ENCODE results near the gene CRMP1. TPM values are rescaled to one million over a fixed set of nuclear protein-coding genes. Genes with fewer than 3 reads are reported as not detected.

CRMP1 gene
- total RNA-seq, 1 experiment from 2014 or later: not detected

GRCh38 chr4:5869966-5870619 lies 22.8 kb downstream of the CRMP1 start:
- Histone ChIP-seq H3K9me3 (ENCODE audit: low read length) (no peaks in the 10 kb centered on the region), H2AFZ (ENCODE audit: low read length) (no peak overlapping the region), H3F3A (ENCODE audit: low read length, unreplicated experiment) (no peaks in the 10 kb centered on the region), H3K36me3 (ENCODE audit: low read depth, low read length) (no peaks in the 10 kb centered on the region), H3K27me3 (ENCODE audit: low read length) (peaks cover 34% of the 10 kb centered on the region), H3K9ac (ENCODE audit: low read length) (no peak overlapping the region), H3K4me2 (ENCODE audit: low read length) (no peak overlapping the region), H3K4me3 (ENCODE audit: low read length) (no peak overlapping the region), H3K27ac (ENCODE audit: low read length) (no peak overlapping the region), H3K4me1 (ENCODE audit: insufficient read depth, low read length) (no peaks in the 10 kb centered on the region), H3K79me2 (ENCODE audit: low read length) (no peaks in the 10 kb centered on the region), H3K9me2 (replicated peaks; ENCODE audit: low read length) (no peaks in the 10 kb centered on the region), H4K20me1 (ENCODE audit: low read length) (no peaks in the 10 kb centered on the region)
- intact Hi-C loops (cut with micrococcal nuclease): no loop called here
- TF ChIP-seq, protein P1, sequence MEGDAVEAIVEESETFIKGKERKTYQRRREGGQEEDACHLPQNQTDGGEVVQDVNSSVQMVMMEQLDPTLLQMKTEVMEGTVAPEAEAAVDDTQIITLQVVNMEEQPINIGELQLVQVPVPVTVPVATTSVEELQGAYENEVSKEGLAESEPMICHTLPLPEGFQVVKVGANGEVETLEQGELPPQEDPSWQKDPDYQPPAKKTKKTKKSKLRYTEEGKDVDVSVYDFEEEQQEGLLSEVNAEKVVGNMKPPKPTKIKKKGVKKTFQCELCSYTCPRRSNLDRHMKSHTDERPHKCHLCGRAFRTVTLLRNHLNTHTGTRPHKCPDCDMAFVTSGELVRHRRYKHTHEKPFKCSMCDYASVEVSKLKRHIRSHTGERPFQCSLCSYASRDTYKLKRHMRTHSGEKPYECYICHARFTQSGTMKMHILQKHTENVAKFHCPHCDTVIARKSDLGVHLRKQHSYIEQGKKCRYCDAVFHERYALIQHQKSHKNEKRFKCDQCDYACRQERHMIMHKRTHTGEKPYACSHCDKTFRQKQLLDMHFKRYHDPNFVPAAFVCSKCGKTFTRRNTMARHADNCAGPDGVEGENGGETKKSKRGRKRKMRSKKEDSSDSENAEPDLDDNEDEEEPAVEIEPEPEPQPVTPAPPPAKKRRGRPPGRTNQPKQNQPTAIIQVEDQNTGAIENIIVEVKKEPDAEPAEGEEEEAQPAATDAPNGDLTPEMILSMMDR (conservative IDR thresholded peaks at IDR 0.05; ENCODE audit: low read depth, low read length): no peak
- no peak for TF ChIP-seq EZH2 (IDR thresholded peaks at IDR 0.05; ENCODE audit: low read length, unreplicated experiment)
- TF ChIP-seq EZH2phosphoT487 (IDR thresholded peaks at IDR 0.05; ENCODE audit: borderline replicate concordance, low read length): no peak
- ChIA-PET POLR2A (ENCODE audit: unreplicated experiment) (no interaction called here), CTCF (no interaction called here)
- no peak for ATAC-seq
- DNase-seq: no peak
- BruUV-seq (replicated peaks): no TSS peak

DNA sequence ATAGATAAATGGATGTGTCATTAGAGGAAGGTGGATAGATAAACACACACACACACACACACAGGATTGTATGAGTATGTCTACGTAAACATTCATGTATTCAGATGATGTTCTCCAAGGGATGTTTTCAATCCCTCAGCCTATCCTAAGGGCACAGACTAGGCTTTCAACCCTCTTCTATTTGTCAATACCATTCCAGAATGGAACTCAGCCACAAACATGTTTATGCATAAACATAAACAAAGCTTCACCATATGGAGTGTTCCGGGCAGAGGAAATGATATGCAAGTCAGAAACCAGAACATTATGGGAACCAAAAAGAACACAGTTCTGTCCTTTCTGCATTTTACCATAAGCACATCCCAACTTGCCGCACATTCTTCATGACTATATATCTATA lies 25.0 kb downstream of the CRMP1 start:
- Histone ChIP-seq H2AFZ (ENCODE audit: low read length) (no peak overlapping the region), H3K4me1 (ENCODE audit: insufficient read depth, low read length) (peaks cover 9% of the 10 kb centered on the region), H3K9me2 (replicated peaks; ENCODE audit: low read length) (no peaks in the 10 kb centered on the region), H3K36me3 (ENCODE audit: low read depth, low read length) (no peaks in the 10 kb centered on the region), H3K4me3 (ENCODE audit: low read length) (no peak overlapping the region), H3F3A (ENCODE audit: low read length, unreplicated experiment) (no peaks in the 10 kb centered on the region), H3K27ac (ENCODE audit: low read length) (no peak overlapping the region), H3K79me2 (ENCODE audit: low read length) (no peaks in the 10 kb centered on the region), H3K9ac (ENCODE audit: low read length) (no peak overlapping the region), H4K20me1 (ENCODE audit: low read length) (no peaks in the 10 kb centered on the region), H3K27me3 (ENCODE audit: low read length) (peaks cover 34% of the 10 kb centered on the region), H3K9me3 (ENCODE audit: low read length) (no peaks in the 10 kb centered on the region), H3K4me2 (ENCODE audit: low read length) (no peak overlapping the region)
- no peak for DNase-seq
- no TSS peak for BruUV-seq (replicated peaks)
- POLR2A ChIA-PET (ENCODE audit: unreplicated experiment): no interaction called here
- TF ChIP-seq EZH2phosphoT487 (IDR thresholded peaks at IDR 0.05; ENCODE audit: borderline replicate concordance, low read length): no peak
- no peak for TF ChIP-seq EZH2 (IDR thresholded peaks at IDR 0.05; ENCODE audit: low read length, unreplicated experiment)
- TF ChIP-seq, protein P1 (conservative IDR thresholded peaks at IDR 0.05; ENCODE audit: low read depth, low read length): no peak
- CTCF ChIA-PET: no interaction called here
- intact Hi-C loops (cut with micrococcal nuclease): no loop called here
- ATAC-seq: no peak

All from PC-3 (cell line).